ENCODE measurements around the gene UBA7.

- TF ChIP-seq SMAD4 (CRISPR knock-in tag; IDR thresholded peaks at IDR 0.05), result no peak
- TF ChIP-seq CTCF (IDR thresholded peaks at IDR 0.05), result no peak
Observed at GRCh38 chr3:49787536-49787935, 26.2 kb downstream of the UBA7 start.
